Measurements from ENCODE around the gene FBXO42. TPM values are rescaled to one million over a fixed set of nuclear protein-coding genes. Genes with fewer than 3 reads are reported as not detected.

The FBXO42 gene
- total and polyA plus RNA-seq, 2 donors (not counting 3 experiments of a cell fraction or from before 2014, with no cell fraction given), result 16.3 to 20.4 TPM

DNA sequence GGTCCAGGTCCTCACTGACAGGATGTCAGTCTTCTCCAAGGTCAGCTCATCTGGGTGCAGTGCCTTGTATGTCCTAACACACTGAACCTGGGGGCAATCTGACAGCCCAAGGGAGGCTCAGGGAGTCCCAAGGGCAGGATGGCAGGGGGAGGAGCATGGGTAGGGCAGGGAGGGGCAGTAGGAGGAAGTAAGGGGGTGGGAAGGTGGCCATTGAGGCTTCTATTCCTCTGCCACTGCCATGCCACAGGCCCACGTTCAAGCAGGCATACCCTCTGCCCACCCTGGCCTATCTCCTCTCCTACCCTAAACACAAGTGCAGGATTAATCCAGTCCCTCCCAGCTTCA is 153.2 kb downstream of the FBXO42 start:
- Histone ChIP-seq H3K9ac (replicated peaks; ENCODE audit: extremely low read depth, insufficient read depth, low read length) (no peak overlapping the region), H3K27ac (ENCODE audit: insufficient read depth, low read depth, low read length) (no peak overlapping the region), H4K20me1 (replicated peaks; ENCODE audit: control insufficient read depth, extremely low read depth, insufficient read depth, low read length) (no peaks in the 10 kb centered on the region), H3K9me3 (replicated peaks; ENCODE audit: control insufficient read depth, insufficient read depth, low read length) (no peaks in the 10 kb centered on the region), H3K4me3 (replicated peaks in 1 of 3; ENCODE audit: insufficient read depth in 1 of 3, low read depth in 1 of 3, low read length in 3 of 3) (no peak overlapping the region), H2AFZ (ENCODE audit: low read depth, low read length) (no peak overlapping the region), H3K9me1 (replicated peaks; ENCODE audit: control insufficient read depth, extremely low read depth, insufficient read depth, low read length) (no peaks in the 10 kb centered on the region), H3K79me2 (ENCODE audit: control insufficient read depth, insufficient read depth, low read length) (no peaks in the 10 kb centered on the region), H3K36me3 (ENCODE audit: control insufficient read depth in 2 of 2, extremely low read depth in 1 of 2, insufficient read depth in 2 of 2, low read length in 2 of 2) (no peaks in the 10 kb centered on the region), H3K4me2 (ENCODE audit: insufficient read depth, low read length) (no peak overlapping the region), H3K4me1 (ENCODE audit: control insufficient read depth, extremely low read depth, insufficient read depth, low read length) (no peaks in the 10 kb centered on the region), H3K27me3 (ENCODE audit: control insufficient read depth in 2 of 2, insufficient read depth in 2 of 2, low read length in 2 of 2) (no peaks in the 10 kb centered on the region)
- no TSS peak for BruUV-seq (replicated peaks)
- dilution Hi-C loops (cut with MboI; ENCODE audit: extremely low pct_ligation_motif_present, low sequenced_read_pairs) (no loop called here), intact Hi-C loops (cut with micrococcal nuclease) (no loop called here)
- POLR2A ChIA-PET, result no interaction called here
- TF ChIP-seq JUN (IDR thresholded peaks at IDR 0.05; ENCODE audit: borderline replicate concordance, insufficient read depth, insufficient read length, low read depth) (no peak), GATA2 (IDR thresholded peaks at IDR 0.05; ENCODE audit: insufficient read depth, insufficient read length, low read depth, low read length) (no peak)
- CTCF ChIA-PET, result interaction anchor here (1.3 to 2.1 kb wide), 2 partner anchors 8 to 117 kb away, joined by 3 to 10 read pairs; no protein-coding TSS in a partner anchor
- DNase-seq (ENCODE audit: low read depth, low spot score), result no peak
- FAIRE-seq, result no peak

- no TSS peak for BruUV-seq (replicated peaks)
- Histone ChIP-seq H3K9me3 (replicated peaks; ENCODE audit: control insufficient read depth, insufficient read depth, low read length) (no peaks in the 10 kb centered on the region), H3K4me1 (ENCODE audit: control insufficient read depth, extremely low read depth, insufficient read depth, low read length) (no peaks in the 10 kb centered on the region), H3K4me3 (replicated peaks in 1 of 3; ENCODE audit: insufficient read depth in 1 of 3, low read depth in 1 of 3, low read length in 3 of 3) (no peak overlapping the region), H3K27ac (ENCODE audit: insufficient read depth, low read depth, low read length) (no peak overlapping the region), H3K4me2 (ENCODE audit: insufficient read depth, low read length) (no peak overlapping the region), H4K20me1 (replicated peaks; ENCODE audit: control insufficient read depth, extremely low read depth, insufficient read depth, low read length) (no peaks in the 10 kb centered on the region), H3K9me1 (replicated peaks; ENCODE audit: control insufficient read depth, extremely low read depth, insufficient read depth, low read length) (no peaks in the 10 kb centered on the region), H3K9ac (replicated peaks; ENCODE audit: extremely low read depth, insufficient read depth, low read length) (no peak overlapping the region), H3K27me3 (ENCODE audit: control insufficient read depth in 2 of 2, insufficient read depth in 2 of 2, low read length in 2 of 2) (no peaks in the 10 kb centered on the region), H3K36me3 (ENCODE audit: control insufficient read depth in 2 of 2, extremely low read depth in 1 of 2, insufficient read depth in 2 of 2, low read length in 2 of 2) (no peaks in the 10 kb centered on the region), H3K79me2 (ENCODE audit: control insufficient read depth, insufficient read depth, low read length) (no peaks in the 10 kb centered on the region), H2AFZ (ENCODE audit: low read depth, low read length) (no peak overlapping the region)
- ChIA-PET CTCF (interaction anchor here (2.1 kb wide), 1 partner anchor 116 kb away, joined by 10 read pairs; no protein-coding TSS in a partner anchor), POLR2A (no interaction called here)
- dilution Hi-C loops (cut with MboI; ENCODE audit: extremely low pct_ligation_motif_present, low sequenced_read_pairs) (no loop called here), intact Hi-C loops (cut with micrococcal nuclease) (no loop called here)
- DNase-seq (ENCODE audit: low read depth, low spot score), result no peak
- no peak for FAIRE-seq
- TF ChIP-seq, protein P1, sequence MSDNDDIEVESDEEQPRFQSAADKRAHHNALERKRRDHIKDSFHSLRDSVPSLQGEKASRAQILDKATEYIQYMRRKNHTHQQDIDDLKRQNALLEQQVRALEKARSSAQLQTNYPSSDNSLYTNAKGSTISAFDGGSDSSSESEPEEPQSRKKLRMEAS (IDR thresholded peaks at IDR 0.05; ENCODE audit: insufficient read depth, insufficient read length), result no peak
- TF ChIP-seq POLR2AphosphoS5 (IDR thresholded peaks at IDR 0.05; ENCODE audit: insufficient read depth, low read depth, low read length), result no peak
- no peak for TF ChIP-seq FOS (IDR thresholded peaks at IDR 0.05; ENCODE audit: borderline replicate concordance, insufficient read depth, low read length)
- TF ChIP-seq EZH2 (IDR thresholded peaks at IDR 0.05; ENCODE audit: borderline replicate concordance, low read depth, low read length, severe bottlenecking), result no peak
- TF ChIP-seq JUN (IDR thresholded peaks at IDR 0.05; ENCODE audit: borderline replicate concordance, insufficient read depth, insufficient read length, low read depth), result no peak
- no peak for TF ChIP-seq MYC (IDR thresholded peaks at IDR 0.05; ENCODE audit: low read depth, low read length)
- no peak for TF ChIP-seq POLR2A (IDR thresholded peaks at IDR 0.05; ENCODE audit: low read depth, low read length)
Observed at GRCh38 chr1:16198444-16199156, 153.7 kb downstream of the FBXO42 start.

Measured in endothelial cell of umbilical vein (primary cell).